ENCODE data around the gene PTCHD1. TPM values are rescaled to one million over a fixed set of nuclear protein-coding genes. Genes with fewer than 3 reads are reported as not detected.

The PTCHD1 gene
- total and polyA plus RNA-seq, 10 of the 15 experiments (the other 5 are each of a cell fraction or from before 2014, with no cell fraction given) = not detected

DNA sequence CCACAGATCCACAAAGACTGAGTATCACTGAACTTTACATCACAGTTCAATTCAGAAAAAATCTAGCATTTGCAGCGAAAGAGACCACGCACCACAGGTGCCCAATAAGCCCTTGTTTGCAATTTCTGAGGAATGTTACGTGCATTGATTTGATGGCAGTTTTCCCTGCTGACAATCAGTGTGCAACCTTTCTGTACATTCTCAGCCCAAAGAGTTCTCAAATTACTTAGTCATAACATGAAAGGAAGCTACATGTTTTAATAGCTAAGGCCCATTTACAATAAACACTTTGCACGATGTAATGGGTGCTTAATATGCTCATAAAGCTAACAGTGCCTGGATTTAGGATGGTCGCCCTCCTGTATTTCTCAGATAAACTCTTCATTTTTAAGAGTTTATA is 47.9 kb downstream of the PTCHD1 start:
- BruUV-seq (replicated peaks) = no TSS peak
- H3K36me3 ChIP-seq (ENCODE audit: control insufficient read depth in 2 of 2, insufficient read depth in 2 of 2, low read length in 1 of 2) = no peaks in the 10 kb centered on the region
- no peak overlapping the region for H3K27ac ChIP-seq (ENCODE audit: control insufficient read depth, insufficient read depth)
- ATAC-seq (no peak), DNase-seq (ENCODE audit: low read depth, low spot score) (no peak), FAIRE-seq (no peak)
- in situ Hi-C loops (cut with MboI) = no loop called here
- ChIA-PET CTCF (no interaction called here), POLR2A (no interaction called here), RAD21 (ENCODE audit: unreplicated experiment) (no interaction called here), SMC1A (ENCODE audit: uncharacterized antibody, unreplicated experiment) (no interaction called here)
- no peaks in the 10 kb centered on the region for H3K9me3 ChIP-seq (replicated peaks; ENCODE audit: control insufficient read depth, insufficient read depth, low read length)
- H3K9ac ChIP-seq (ENCODE audit: control insufficient read depth, insufficient read depth, low read length) = no peak overlapping the region
- no peaks in the 10 kb centered on the region for H3K4me1 ChIP-seq (ENCODE audit: control insufficient read depth, insufficient read depth, low read length)
- WGBS (ENCODE audit: insufficient coverage, insufficient replicate concordance, low lambda C conversion rate, missing lambda C conversion rate) = 50% methylated on average over 5 of the region's 5 CpGs
- H3K79me2 ChIP-seq (ENCODE audit: control insufficient read depth, insufficient read depth, low read length) = no peaks in the 10 kb centered on the region
- no peak overlapping the region for H2AFZ ChIP-seq (ENCODE audit: control insufficient read depth, low read depth, low read length)
- H4K20me1 ChIP-seq (ENCODE audit: control insufficient read depth, insufficient read depth) = no peaks in the 10 kb centered on the region
- H3K27me3 ChIP-seq (replicated peaks in 1 of 2; ENCODE audit: control insufficient read depth in 2 of 2, insufficient read depth in 2 of 2, low read length in 1 of 2) = no peaks in the 10 kb centered on the region; a peak in 2 of 4 replicates
- no peak overlapping the region for H3K4me2 ChIP-seq (ENCODE audit: control insufficient read depth, insufficient read depth)
- intact Hi-C loops (cut with micrococcal nuclease; ENCODE audit: unreplicated experiment) = no loop called here
- TF ChIP-seq HDGF (IDR thresholded peaks at IDR 0.05) = no peak
- no peak overlapping the region for H3K4me3 ChIP-seq

DNA sequence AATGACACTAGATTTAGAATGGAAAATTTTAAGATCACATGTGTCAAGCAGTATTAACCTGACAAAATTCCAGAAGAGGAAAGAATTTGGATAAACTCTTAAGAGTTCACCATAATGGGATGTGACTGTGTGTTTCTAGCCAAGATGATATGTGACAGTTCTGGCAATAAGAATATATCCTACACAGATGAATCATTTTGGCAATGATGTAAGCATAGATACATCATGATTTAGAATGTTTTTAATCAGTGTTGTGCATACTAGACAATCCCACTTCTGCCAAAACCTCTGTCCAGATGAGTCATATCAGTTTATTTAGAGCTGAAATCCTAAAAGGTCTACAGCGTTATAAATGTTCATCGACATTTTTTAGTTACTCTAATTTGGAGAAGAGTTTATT is 48.8 kb downstream of the PTCHD1 start:
- Histone ChIP-seq H3K4me2 (ENCODE audit: control insufficient read depth, insufficient read depth) (no peak overlapping the region), H3K9ac (ENCODE audit: control insufficient read depth, insufficient read depth, low read length) (no peak overlapping the region), H3K4me1 (ENCODE audit: control insufficient read depth, insufficient read depth, low read length) (no peaks in the 10 kb centered on the region), H3K4me3 (no peak overlapping the region), H2AFZ (ENCODE audit: control insufficient read depth, low read depth, low read length) (no peak overlapping the region), H3K79me2 (ENCODE audit: control insufficient read depth, insufficient read depth, low read length) (no peaks in the 10 kb centered on the region), H4K20me1 (ENCODE audit: control insufficient read depth, insufficient read depth) (no peaks in the 10 kb centered on the region), H3K27me3 (replicated peaks in 1 of 2; ENCODE audit: control insufficient read depth in 2 of 2, insufficient read depth in 2 of 2, low read length in 1 of 2) (no peaks in the 10 kb centered on the region; a peak in 2 of 4 replicates), H3K9me3 (replicated peaks; ENCODE audit: control insufficient read depth, insufficient read depth, low read length) (no peaks in the 10 kb centered on the region), H3K27ac (ENCODE audit: control insufficient read depth, insufficient read depth) (no peak overlapping the region), H3K36me3 (ENCODE audit: control insufficient read depth in 2 of 2, insufficient read depth in 2 of 2, low read length in 1 of 2) (no peaks in the 10 kb centered on the region)
- WGBS (ENCODE audit: insufficient coverage, insufficient replicate concordance, low lambda C conversion rate, missing lambda C conversion rate) = 45% methylated on average over 2 of the region's 2 CpGs
- in situ Hi-C loops (cut with MboI) = no loop called here
- no peak for DNase-seq (ENCODE audit: low read depth, low spot score)
- FAIRE-seq = peak; percentile 7
- POLR2A ChIA-PET = no interaction called here
- BruUV-seq (replicated peaks) = no TSS peak
- SMC1A ChIA-PET (ENCODE audit: uncharacterized antibody, unreplicated experiment) = no interaction called here
- ATAC-seq = no peak
- RAD21 ChIA-PET (ENCODE audit: unreplicated experiment) = no interaction called here
- intact Hi-C loops (cut with micrococcal nuclease; ENCODE audit: unreplicated experiment) = no loop called here
- TF ChIP-seq ATF7 (IDR thresholded peaks at IDR 0.05; ENCODE audit: low read depth) (no peak), RUNX3 (IDR thresholded peaks at IDR 0.05; ENCODE audit: low read length) (no peak), TCF12 (IDR thresholded peaks at IDR 0.05; ENCODE audit: low read depth, low read length) (no peak), PML (IDR thresholded peaks at IDR 0.05; ENCODE audit: low read length) (no peak), EP300 (IDR thresholded peaks at IDR 0.05; ENCODE audit: borderline replicate concordance in 1 of 2, control insufficient read depth in 1 of 2, low read depth in 2 of 2, low read length in 2 of 2) (no peak), CREB1 (IDR thresholded peaks at IDR 0.05; ENCODE audit: low read depth) (no peak), RCOR1 (conservative IDR thresholded peaks at IDR 0.05; ENCODE audit: low read depth, low read length) (no peak), NFYB (IDR thresholded peaks at IDR 0.05; ENCODE audit: insufficient read depth, low read depth, low read length) (no peak)
- TF ChIP-seq, protein P1, sequence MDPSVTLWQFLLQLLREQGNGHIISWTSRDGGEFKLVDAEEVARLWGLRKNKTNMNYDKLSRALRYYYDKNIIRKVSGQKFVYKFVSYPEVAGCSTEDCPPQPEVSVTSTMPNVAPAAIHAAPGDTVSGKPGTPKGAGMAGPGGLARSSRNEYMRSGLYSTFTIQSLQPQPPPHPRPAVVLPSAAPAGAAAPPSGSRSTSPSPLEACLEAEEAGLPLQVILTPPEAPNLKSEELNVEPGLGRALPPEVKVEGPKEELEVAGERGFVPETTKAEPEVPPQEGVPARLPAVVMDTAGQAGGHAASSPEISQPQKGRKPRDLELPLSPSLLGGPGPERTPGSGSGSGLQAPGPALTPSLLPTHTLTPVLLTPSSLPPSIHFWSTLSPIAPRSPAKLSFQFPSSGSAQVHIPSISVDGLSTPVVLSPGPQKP (IDR thresholded peaks at IDR 0.05; ENCODE audit: low read depth, low read length) = no peak
- CTCF ChIA-PET = no interaction called here

Measured in GM12878 (cell line).